ENCODE data around the gene CRYBB3. TPM values are rescaled to one million over a fixed set of nuclear protein-coding genes. Genes with fewer than 3 reads are reported as not detected.

Gene CRYBB3
- total RNA-seq, 1 experiment from 2014 or later = 0.64 TPM

GRCh38 chr22:25176175-25176574 lies 23.5 kb upstream of the CRYBB3 start:
- no peak for DNase-seq (ENCODE audit: low read depth, low spot score)
- intact Hi-C loops (cut with micrococcal nuclease) = no loop called here
- no peak overlapping the region for H3K9ac ChIP-seq (ENCODE audit: low read length)

More at GRCh38 chr22:25176175-25176574, 23.5 kb upstream of the CRYBB3 start:
- no peaks in the 10 kb centered on the region for H3K79me2 ChIP-seq (ENCODE audit: insufficient read depth, low read length)
- H3K4me3 ChIP-seq (replicated peaks in 1 of 2; ENCODE audit: low read depth in 1 of 2, low read length in 2 of 2) = no peak overlapping the region
- no peak overlapping the region for H2AFZ ChIP-seq (ENCODE audit: low read depth, low read length, poor library complexity, severe bottlenecking)
- no peak overlapping the region for H3K27ac ChIP-seq (ENCODE audit: low read depth, low read length)
- TF ChIP-seq SP1 (IDR thresholded peaks at IDR 0.05; ENCODE audit: low read depth) (no peak), SRF (IDR thresholded peaks at IDR 0.05; ENCODE audit: low read depth) (no peak), ZFX (IDR thresholded peaks at IDR 0.05) (no peak), ATF3 (IDR thresholded peaks at IDR 0.05) (no peak), CTCF (IDR thresholded peaks at IDR 0.05 in 2 of 3, conservative IDR thresholded peaks at IDR 0.05 in 1 of 3; ENCODE audit: borderline replicate concordance in 1 of 3, insufficient read depth in 1 of 3, low read depth in 2 of 3, low read length in 2 of 3) (no peak), ELF1 (IDR thresholded peaks at IDR 0.05; ENCODE audit: borderline replicate concordance, low read depth) (no peak), SIN3A (IDR thresholded peaks at IDR 0.05; ENCODE audit: low read depth) (no peak), CBX3 (IDR thresholded peaks at IDR 0.05; ENCODE audit: low read depth) (no peak), MAX (IDR thresholded peaks at IDR 0.05) (no peak), TCF7L2 (IDR thresholded peaks at IDR 0.05; ENCODE audit: borderline replicate concordance, extremely low read depth, insufficient read depth, insufficient read length) (no peak), POLR2AphosphoS5 (IDR thresholded peaks at IDR 0.05; ENCODE audit: low read depth, low read length) (no peak), EGR1 (IDR thresholded peaks at IDR 0.05; ENCODE audit: low read depth) (no peak), FOSL1 (IDR thresholded peaks at IDR 0.05; ENCODE audit: low read depth) (no peak), POLR2A (IDR thresholded peaks at IDR 0.05; ENCODE audit: borderline replicate concordance, extremely low read depth, insufficient read depth, insufficient read length) (no peak), EZH2phosphoT487 (IDR thresholded peaks at IDR 0.05; ENCODE audit: borderline replicate concordance) (no peak)
- CTCF ChIA-PET = interaction anchor here (0.7 kb wide), 1 partner anchor 26 kb away, joined by 3 read pairs; no protein-coding TSS in a partner anchor
- H3K4me1 ChIP-seq (ENCODE audit: control insufficient read depth in 1 of 2, insufficient read depth in 2 of 2, low read length in 2 of 2) = no peaks in the 10 kb centered on the region
- no peak overlapping the region for H3K4me2 ChIP-seq (ENCODE audit: low read length)
- H3K36me3 ChIP-seq (ENCODE audit: control insufficient read depth in 1 of 2, insufficient read depth in 2 of 2, low read length in 2 of 2) = peaks cover 0 to 17% of the 10 kb centered on the region in 2 experiments; a peak in 3 of 4 replicates
- BruUV-seq (replicated peaks) = no TSS peak
- ATAC-seq = no peak
- H3K27me3 ChIP-seq (ENCODE audit: insufficient read depth, low read length) = no peaks in the 10 kb centered on the region
- H4K20me1 ChIP-seq (ENCODE audit: insufficient read depth) = no peaks in the 10 kb centered on the region
- no peaks in the 10 kb centered on the region for H3K9me3 ChIP-seq (ENCODE audit: control insufficient read depth in 1 of 2, insufficient read depth in 1 of 2, low read depth in 1 of 2, low read length in 2 of 2)
- RAD21 ChIA-PET (ENCODE audit: low non-redundant PET in 1 of 2, low total read pairs in 2 of 2, uncharacterized antibody in 2 of 2, unreplicated experiment in 2 of 2) = no interaction called here
- H3K9me2 ChIP-seq (ENCODE audit: insufficient read depth) = no peaks in the 10 kb centered on the region
- POLR2A ChIA-PET = no interaction called here

Data from HCT116 (cell line).